ENCODE results near the gene JOSD2.

JOSD2 gene

GRCh38 chr19:50549059-50549926 is 38.3 kb upstream of the JOSD2 start:
- Histone ChIP-seq H3K36me3 (no peaks in the 10 kb centered on the region), H3K9me3 (no peaks in the 10 kb centered on the region), H3K4me1 (peaks cover 0 to 58% (median 25%) of the 10 kb centered on the region in 4 donors), H3K27me3 (peaks cover 0 to 43% of the 10 kb centered on the region in 2 donors), H3K27ac (peak overlapping the region; percentile 66 to 80), H3K4me3 (peak overlapping the region; percentile 58 to 63)
- intact Hi-C loops (cut with DNase I; ENCODE audit: low total_unique reads) = no loop called here
- no peak for DNase-seq
- no peak for TF ChIP-seq CTCF (IDR thresholded peaks at IDR 0.05)

GRCh38 chr19:50548191-50549058 is 37.4 kb upstream of the JOSD2 start:
- no peak for TF ChIP-seq CTCF (IDR thresholded peaks at IDR 0.05)
- H3K27ac ChIP-seq = peak overlapping the region; percentile 67 to 80
- intact Hi-C loops (cut with DNase I; ENCODE audit: low total_unique reads) = no loop called here
- no peak overlapping the region for H3K4me3 ChIP-seq
- no peaks in the 10 kb centered on the region for H3K36me3 ChIP-seq
- H3K27me3 ChIP-seq = peaks cover 0 to 36% of the 10 kb centered on the region in 2 donors
- peaks cover 0 to 58% (median 25%) of the 10 kb centered on the region in 4 donors for H3K4me1 ChIP-seq
- H3K9me3 ChIP-seq = no peaks in the 10 kb centered on the region
- DNase-seq = no peak

GRCh38 chr19:50547385-50548190 is 36.6 kb upstream of the JOSD2 start:
- Histone ChIP-seq H3K27me3 (peaks cover 0 to 29% of the 10 kb centered on the region in 2 donors), H3K9me3 (no peaks in the 10 kb centered on the region), H3K4me3 (peak overlapping the region; percentile 25 to 27), H3K27ac (peak overlapping the region; percentile 67 to 80), H3K4me1 (peaks cover 0 to 58% (median 25%) of the 10 kb centered on the region in 4 donors), H3K36me3 (no peaks in the 10 kb centered on the region)
- intact Hi-C loops (cut with DNase I; ENCODE audit: low total_unique reads) = no loop called here
- DNase-seq = no peak
- no peak for TF ChIP-seq CTCF (IDR thresholded peaks at IDR 0.05)

GRCh38 chr19:50546527-50547221 is 35.7 kb upstream of the JOSD2 start:
- peaks cover 0 to 23% of the 10 kb centered on the region in 2 donors for H3K27me3 ChIP-seq
- peak overlapping the region; percentile 67 to 80 for H3K27ac ChIP-seq
- no peaks in the 10 kb centered on the region for H3K36me3 ChIP-seq
- DNase-seq = no peak
- intact Hi-C loops (cut with DNase I; ENCODE audit: low total_unique reads) = no loop called here
- no peak for TF ChIP-seq CTCF (IDR thresholded peaks at IDR 0.05)
- peaks cover 0 to 53% (median 22%) of the 10 kb centered on the region in 4 donors for H3K4me1 ChIP-seq
- no peaks in the 10 kb centered on the region for H3K9me3 ChIP-seq
- H3K4me3 ChIP-seq = peak overlapping the region; percentile 25 to 27
